Chondrocyte (in vitro differentiated cells): ENCODE measurements around the gene BAG3. TPM values are rescaled to one million over a fixed set of nuclear protein-coding genes. Genes with fewer than 3 reads are reported as not detected.
A peak's percentile ranks its signal among the peaks of the same experiment; 100 is the strongest.

Experiments
- DNase-seq: peaks from one replicate; pipeline ENCODE4 v3.0.0; 2021; ENCODE audit warnings: mixed read lengths, low spot score
- H3K27ac Mint-ChIP-seq: one replicate; pipeline ENCODE4 v1.8.0; 2021; ENCODE audit warnings: mild to moderate bottlenecking, moderate library complexity, mixed read lengths; ENCODE audit not compliant: unreplicated experiment
- H3K27me3 Mint-ChIP-seq: 2 replicates; pipeline ENCODE4 v1.8.0; 2021; ENCODE audit warnings: low read depth, mixed read lengths
- H3K36me3 Mint-ChIP-seq: 2 replicates; pipeline ENCODE4 v1.8.0; 2021; ENCODE audit warnings: low read depth, mixed read lengths
- H3K4me1 Mint-ChIP-seq: 2 replicates; pipeline ENCODE4 v1.8.0; 2021; ENCODE audit warnings: low read depth, mild to moderate bottlenecking, mixed read lengths
- H3K4me3 Mint-ChIP-seq: one replicate; pipeline ENCODE4 v1.8.0; 2021; ENCODE audit warnings: mild to moderate bottlenecking, moderate library complexity, mixed read lengths; ENCODE audit not compliant: unreplicated experiment
- H3K9me3 Mint-ChIP-seq: 2 replicates; pipeline ENCODE4 v1.8.0; 2021; ENCODE audit warnings: low read depth, mixed read lengths
- CTCF ChIP-seq: fragments of 200-600 bp; sonication (generic); IDR thresholded peaks from 2 replicates; pipeline ENCODE4 v1.5.0; 2021; ENCODE audit warnings: antibody characterized with exemption, mild to moderate bottlenecking, moderate library complexity
- total RNA-seq: library from RNA; stranded (reverse); gene quantifications from 3 replicates; pipeline ENCODE4 v1.2.1, GENCODE V29; 2021

Gene BAG3
- total RNA-seq, 1 donor from 2014 or later: 62.0 TPM

DNA sequence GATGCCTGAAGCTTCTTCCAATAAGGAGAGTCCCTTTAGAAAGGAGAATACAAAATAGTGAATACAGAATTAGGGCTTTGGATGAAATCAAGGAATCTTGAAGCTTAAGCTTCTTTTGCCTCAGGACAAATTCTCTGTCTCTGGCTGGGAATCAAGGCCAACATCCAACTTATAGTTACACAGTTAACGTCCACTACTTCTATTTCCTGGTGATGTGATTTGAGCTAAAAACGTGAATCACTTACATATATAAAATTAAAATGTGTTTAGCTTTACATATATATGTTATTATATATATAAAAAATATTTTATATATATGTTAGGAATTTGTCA lies 63.3 kb downstream of the BAG3 start:
- TF ChIP-seq CTCF: no peak
- H3K4me1 Mint-ChIP-seq: peaks cover 12% of the 10 kb centered on the region
- H3K27me3 Mint-ChIP-seq: no peaks in the 10 kb centered on the region
- H3K4me3 Mint-ChIP-seq: no peak overlapping the region
- H3K9me3 Mint-ChIP-seq: peaks cover 4% of the 10 kb centered on the region
- no peak overlapping the region for H3K27ac Mint-ChIP-seq
- DNase-seq: no peak
- no peaks in the 10 kb centered on the region for H3K36me3 Mint-ChIP-seq

DNA sequence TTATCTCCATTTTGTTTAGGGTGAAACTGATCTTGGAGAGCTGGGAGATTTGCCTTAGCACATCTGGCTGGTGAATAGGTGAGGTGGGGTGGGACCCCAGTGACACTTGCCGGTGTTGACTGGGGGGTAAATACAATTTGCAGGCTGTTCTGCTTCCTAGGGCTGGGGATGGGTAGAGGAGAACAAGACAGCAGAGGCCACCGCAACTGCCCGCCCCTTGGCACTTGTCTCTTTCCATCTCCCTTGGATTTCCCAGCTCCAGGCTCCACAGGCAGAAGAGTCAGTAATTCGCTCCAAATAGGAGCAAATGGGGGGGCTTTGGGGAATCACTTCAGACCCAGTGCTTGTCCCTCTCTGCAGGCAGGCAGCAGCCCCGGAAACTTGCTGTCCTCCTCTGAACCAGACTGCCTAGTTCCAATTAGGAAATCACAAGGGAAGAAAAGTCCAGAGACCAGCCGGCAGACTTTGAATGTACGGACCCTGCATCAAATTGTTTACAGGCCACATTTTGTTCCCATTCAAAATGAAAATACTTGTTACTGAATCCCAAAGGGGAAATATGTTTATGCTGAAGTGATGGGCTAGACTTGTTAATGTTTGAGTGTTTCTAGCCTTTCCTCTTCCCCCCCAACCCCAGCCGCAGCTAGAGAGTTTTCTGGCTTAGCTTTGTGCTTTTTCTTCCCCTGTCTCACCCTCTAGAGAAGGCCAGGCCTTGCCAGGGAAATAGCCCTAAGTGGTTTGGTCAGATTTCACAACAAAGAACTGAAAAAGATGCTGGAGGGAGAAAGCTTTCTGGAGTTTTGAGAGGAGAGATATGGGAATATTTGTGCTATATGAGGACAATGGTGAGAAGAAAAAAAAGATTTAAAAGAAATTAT lies 64.7 kb downstream of the BAG3 start:
- Mint-ChIP-seq H3K9me3 (peaks cover 3% of the 10 kb centered on the region), H3K27me3 (no peaks in the 10 kb centered on the region), H3K36me3 (no peaks in the 10 kb centered on the region), H3K4me3 (no peak overlapping the region), H3K4me1 (peaks cover 12% of the 10 kb centered on the region), H3K27ac (peak overlapping the region; percentile 30)
- DNase-seq: no peak
- TF ChIP-seq CTCF: no peak

- no peak overlapping the region for H3K27ac Mint-ChIP-seq
- H3K27me3 Mint-ChIP-seq: no peaks in the 10 kb centered on the region
- no peaks in the 10 kb centered on the region for H3K36me3 Mint-ChIP-seq
- no peak for TF ChIP-seq CTCF
- no peak overlapping the region for H3K4me3 Mint-ChIP-seq
- DNase-seq: no peak
- no peaks in the 10 kb centered on the region for H3K9me3 Mint-ChIP-seq
- peaks cover 29% of the 10 kb centered on the region for H3K4me1 Mint-ChIP-seq
Observed at GRCh38 chr10:119723161-119723560, 72.0 kb downstream of the BAG3 start.

DNA sequence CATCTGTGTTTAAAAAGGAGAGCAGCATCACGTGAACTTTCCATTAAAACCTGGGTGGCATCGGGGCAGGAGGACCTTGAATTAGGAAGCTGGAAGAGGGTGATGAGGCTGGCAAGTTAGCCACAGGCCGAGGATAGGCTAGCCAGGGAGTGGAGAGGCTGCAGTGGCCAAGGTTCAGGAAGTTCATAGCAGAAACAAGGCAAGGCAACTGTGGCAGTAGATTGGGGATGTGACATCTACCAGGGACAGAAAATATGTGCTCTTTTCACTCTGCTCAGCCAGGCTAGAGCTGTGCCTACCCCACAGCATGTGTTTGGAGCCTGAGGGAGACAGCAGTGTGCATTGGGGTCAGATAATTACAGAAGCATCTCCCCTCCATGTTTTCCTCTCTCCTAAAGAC lies 72.4 kb downstream of the BAG3 start:
- no peaks in the 10 kb centered on the region for H3K36me3 Mint-ChIP-seq
- TF ChIP-seq CTCF: no peak
- H3K4me3 Mint-ChIP-seq: no peak overlapping the region
- H3K27ac Mint-ChIP-seq: no peak overlapping the region
- no peak for DNase-seq
- H3K4me1 Mint-ChIP-seq: peaks cover 32% of the 10 kb centered on the region
- no peaks in the 10 kb centered on the region for H3K9me3 Mint-ChIP-seq
- H3K27me3 Mint-ChIP-seq: no peaks in the 10 kb centered on the region

GRCh38 chr10:119724593-119725516 lies 73.7 kb downstream of the BAG3 start:
- Mint-ChIP-seq H3K4me1 (peaks cover 34% of the 10 kb centered on the region), H3K27me3 (no peaks in the 10 kb centered on the region), H3K36me3 (no peaks in the 10 kb centered on the region), H3K27ac (peak overlapping the region; percentile 66), H3K9me3 (no peaks in the 10 kb centered on the region), H3K4me3 (peak overlapping the region; percentile 69)
- TF ChIP-seq CTCF: no peak
- DNase-seq: no peak
